SH-SY5Y (cell line): ENCODE measurements around the gene DELE1.

Experiments used
- GATA2 ChIP-seq: IDR thresholded peaks from 2 replicates; pipeline ENCODE4 v1.6.1; 2011; ENCODE audit warnings: mild to moderate bottlenecking, low read depth, low read length
- GATA3 ChIP-seq: IDR thresholded peaks from 2 replicates; pipeline ENCODE4 v1.6.1; 2011; ENCODE audit warnings: low read depth, mild to moderate bottlenecking, low read length, moderate library complexity

Gene DELE1

GRCh38 chr5:141923448-141924313 is at the start of gene DELE1:
TSS of gene DELE1 (plus strand) at chr5:141923871. CDS start at chr5:141923942, 71 bp downstream.
- TF ChIP-seq GATA3 (no peak), GATA2 (no peak)

GRCh38 chr5:141873933-141874261 is 49.8 kb upstream of the DELE1 start:
- TF ChIP-seq GATA3 (no peak), GATA2 (no peak)

GRCh38 chr5:141874262-141874964 is 49.3 kb upstream of the DELE1 start:
- no peak for TF ChIP-seq GATA2
- TF ChIP-seq GATA3: no peak

- no peak for TF ChIP-seq GATA3
- no peak for TF ChIP-seq GATA2
Observed at GRCh38 chr5:141875022-141875740, 48.5 kb upstream of the DELE1 start.

- TF ChIP-seq GATA3 (no peak), GATA2 (no peak; the same call in 1 of the 2 replicates)
Observed at GRCh38 chr5:141875795-141876627, 47.7 kb upstream of the DELE1 start.

- TF ChIP-seq GATA2: no peak
- no peak for TF ChIP-seq GATA3
Observed at GRCh38 chr5:141876628-141877355, 46.9 kb upstream of the DELE1 start.

- TF ChIP-seq GATA2 (no peak), GATA3 (no peak)
Observed at GRCh38 chr5:141877356-141878185, 46.1 kb upstream of the DELE1 start.

- no peak for TF ChIP-seq GATA2
- TF ChIP-seq GATA3: no peak
Observed at GRCh38 chr5:141878186-141878710, 45.4 kb upstream of the DELE1 start, which contains the start of gene PCDH1. TSS of gene PCDH1 (minus strand) at chr5:141878410. CDS start at chr5:141878262, 148 bp downstream.

GRCh38 chr5:141878711-141879425 is 44.8 kb upstream of the DELE1 start:
- no peak for TF ChIP-seq GATA3

GRCh38 chr5:141879426-141879759 is 44.3 kb upstream of the DELE1 start:
- TF ChIP-seq GATA2: no peak
- TF ChIP-seq GATA3: no peak

GRCh38 chr5:141879941-141880738 is 43.5 kb upstream of the DELE1 start:
- TF ChIP-seq GATA2 (no peak), GATA3 (no peak)
